WTC11 (cell line): ENCODE data around the gene MYRF.

Experiments
- ATF1 ChIP-seq: sonication (generic); formaldehyde crosslinking; IDR thresholded peaks from 2 replicates; pipeline ENCODE4 v1.8.1; 2023; ENCODE audit warnings: mild to moderate bottlenecking, moderate library complexity, missing genetic modification reagents
- ATF2 ChIP-seq: sonication (generic); formaldehyde crosslinking; IDR thresholded peaks from 2 replicates; pipeline ENCODE4 v1.8.1; 2022; ENCODE audit warnings: low read depth, missing genetic modification reagents, borderline replicate concordance
- ATF3 ChIP-seq: sonication (generic); formaldehyde crosslinking; conservative IDR thresholded peaks from 2 replicates; pipeline ENCODE4 v1.8.1; 2022; ENCODE audit warnings: mild to moderate bottlenecking, missing genetic modification reagents
- ATF6 ChIP-seq: sonication (generic); formaldehyde crosslinking; IDR thresholded peaks from 2 replicates; pipeline ENCODE4 v1.8.1; 2023; ENCODE audit warnings: mild to moderate bottlenecking, missing genetic modification reagents
- CTCF ChIP-seq: fragments of 200-600 bp; IDR thresholded peaks from 2 replicates; pipeline ENCODE4 v1.8.0; 2022; ENCODE audit warnings: antibody characterized with exemption
- ESRRA ChIP-seq: sonication (generic); formaldehyde crosslinking; IDR thresholded peaks from 2 replicates; pipeline ENCODE4 v1.8.1; 2022; ENCODE audit warnings: mild to moderate bottlenecking, missing genetic modification reagents, borderline replicate concordance
- ETV6 ChIP-seq: sonication (generic); formaldehyde crosslinking; IDR thresholded peaks from 2 replicates; pipeline ENCODE4 v1.8.1; 2022; ENCODE audit warnings: mild to moderate bottlenecking, missing genetic modification reagents
- FOXK1 ChIP-seq: sonication (generic); formaldehyde crosslinking; IDR thresholded peaks from 2 replicates; pipeline ENCODE4 v1.8.0; 2022; ENCODE audit warnings: mild to moderate bottlenecking, moderate library complexity, missing genetic modification reagents
- IRF1 ChIP-seq: sonication (generic); formaldehyde crosslinking; IDR thresholded peaks from 2 replicates; pipeline ENCODE4 v1.8.0; 2023; ENCODE audit warnings: missing genetic modification reagents
- MAX ChIP-seq: sonication (generic); formaldehyde crosslinking; IDR thresholded peaks from 2 replicates; pipeline ENCODE4 v1.8.0; 2022; ENCODE audit warnings: mild to moderate bottlenecking, missing genetic modification reagents
- PREB ChIP-seq: sonication (generic); formaldehyde crosslinking; IDR thresholded peaks from 2 replicates; pipeline ENCODE4 v1.8.1; 2022; ENCODE audit warnings: mild to moderate bottlenecking, missing genetic modification reagents, moderate library complexity, borderline replicate concordance
- USF2 ChIP-seq: sonication (generic); formaldehyde crosslinking; IDR thresholded peaks from 2 replicates; pipeline ENCODE4 v1.8.1; 2023; ENCODE audit warnings: mild to moderate bottlenecking, missing genetic modification reagents, moderate library complexity
- ZBTB21 ChIP-seq: sonication (generic); formaldehyde crosslinking; IDR thresholded peaks from 2 replicates; pipeline ENCODE4 v1.8.1; 2023; ENCODE audit warnings: mild to moderate bottlenecking, missing genetic modification reagents, borderline replicate concordance
- ZBTB43 ChIP-seq: sonication (generic); formaldehyde crosslinking; IDR thresholded peaks from 2 replicates; pipeline ENCODE4 v1.8.1; 2023; ENCODE audit warnings: mild to moderate bottlenecking, missing genetic modification reagents

GRCh38 chr11:61702701-61703312, 49.6 kb upstream of the MYRF start:
- TF ChIP-seq CTCF = no peak
- no peak for TF ChIP-seq ZBTB43 (CRISPR knock-in tag)
- TF ChIP-seq ATF2 (CRISPR knock-in tag) = no peak
- no peak for TF ChIP-seq ZBTB21 (CRISPR knock-in tag)
- no peak for TF ChIP-seq USF2 (CRISPR knock-in tag)
- TF ChIP-seq ESRRA (CRISPR knock-in tag) = no peak
- TF ChIP-seq FOXK1 (CRISPR knock-in tag) = no peak
- TF ChIP-seq ATF3 (CRISPR knock-in tag) = no peak
- no peak for TF ChIP-seq MAX (CRISPR knock-in tag)
- no peak for TF ChIP-seq IRF1 (CRISPR knock-in tag)
- TF ChIP-seq ETV6 (CRISPR knock-in tag) = no peak
- no peak for TF ChIP-seq ATF1 (CRISPR knock-in tag)
- TF ChIP-seq PREB (CRISPR knock-in tag) = no peak
- no peak for TF ChIP-seq ATF6 (CRISPR knock-in tag)
